Parathyroid adenoma (tissue), 2 donors: ENCODE measurements around the gene CAMTA1.

Experiments used
- H2AFZ ChIP-seq: fragments of 300-600 bp; sonication (generic); one replicate; pipeline ENCODE4 v1.7.0; 2017; ENCODE audit warnings: antibody characterized with exemption, mild to moderate bottlenecking
- H3K27ac ChIP-seq: fragments of 300-600 bp; sonication (generic); one replicate; pipeline ENCODE4 v1.7.0; 2017
- H3K27me3 ChIP-seq: fragments of 300-600 bp; sonication (generic); one replicate; pipeline ENCODE4 v1.7.0; 2017; ENCODE audit warnings: low read length; ENCODE audit not compliant: control insufficient read depth, insufficient read depth
- H3K36me3 ChIP-seq: fragments of 300-600 bp; sonication (generic); one replicate; pipeline ENCODE4 v1.7.0; 2017; ENCODE audit warnings: low read length; ENCODE audit not compliant: control insufficient read depth, insufficient read depth
- H3K4me1 ChIP-seq: fragments of 300-600 bp; sonication (generic); one replicate; pipeline ENCODE4 v1.7.0; 2017; ENCODE audit warnings: control low read depth
- H3K4me2 ChIP-seq: fragments of 300-600 bp; sonication (generic); one replicate; pipeline ENCODE4 v1.7.0; 2017; ENCODE audit warnings: low read length
- H3K4me3 ChIP-seq: fragments of 300-600 bp; sonication (generic); one replicate; pipeline ENCODE4 v1.7.0; 2017; ENCODE audit warnings: low read depth, low read length
- H3K79me2 ChIP-seq: fragments of 300-600 bp; sonication (generic); one replicate; pipeline ENCODE4 v1.7.0; 2017; ENCODE audit warnings: control low read depth
- H3K9ac ChIP-seq: fragments of 300-600 bp; sonication (generic); one replicate; pipeline ENCODE4 v1.7.0; 2017; ENCODE audit warnings: mild to moderate bottlenecking
- H3K9me3 ChIP-seq: fragments of 300-600 bp; sonication (generic); one replicate; pipeline ENCODE4 v1.7.0; 2017; ENCODE audit warnings: low read length; ENCODE audit not compliant: control insufficient read depth
- TF ChIP-seq, protein P1 (sequence below): fragments of 300-600 bp; sonication (generic); IDR thresholded peaks from one replicate; pipeline ENCODE4 v1.7.0; 2017; ENCODE audit warnings: antibody characterized with exemption, mild to moderate bottlenecking
- donor health status: primary hyperparathyroidism.

CAMTA1 gene

DNA sequence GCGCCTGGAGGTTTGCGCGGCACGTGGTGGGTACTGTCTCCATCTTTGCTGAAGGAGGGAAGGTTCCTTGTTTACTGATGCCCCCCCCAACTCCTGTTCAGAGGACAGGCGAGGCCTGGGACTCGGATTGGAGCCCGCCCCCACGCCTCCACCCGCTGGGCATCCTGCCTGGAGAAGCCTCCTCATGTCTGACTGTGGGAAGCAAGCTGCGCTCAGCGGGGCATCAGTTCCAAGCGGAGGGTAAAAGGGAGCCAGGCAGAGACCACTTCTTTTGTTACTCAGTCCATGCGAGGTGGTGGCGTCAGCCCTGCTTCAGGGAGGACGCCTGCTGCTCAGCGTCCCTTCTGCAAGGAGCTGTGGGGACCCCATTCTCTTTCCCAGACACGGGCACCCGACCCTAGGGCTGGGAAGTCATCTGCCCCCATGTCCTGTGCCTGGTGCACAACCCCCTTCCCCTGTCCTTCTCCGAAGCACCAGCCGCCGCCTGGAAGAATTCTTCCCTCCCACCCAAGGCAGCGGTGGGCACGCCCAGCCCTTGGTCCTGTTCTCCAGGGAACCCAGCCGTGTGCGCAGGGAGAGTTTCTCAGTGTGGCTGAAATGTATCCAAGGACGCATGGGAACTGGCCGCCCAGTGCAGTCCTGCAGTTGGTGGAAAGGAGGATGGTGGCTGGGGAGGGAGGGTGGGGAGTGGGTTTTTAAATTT is 414.0 kb downstream of the CAMTA1 start:
- H3K27ac ChIP-seq: no peak overlapping the region
- no peaks in the 10 kb centered on the region for H3K27me3 ChIP-seq
- no peaks in the 10 kb centered on the region for H3K9me3 ChIP-seq
- H3K4me3 ChIP-seq: no peak overlapping the region
- H3K36me3 ChIP-seq: no peaks in the 10 kb centered on the region
- no peak overlapping the region for H3K4me2 ChIP-seq
- no peak overlapping the region for H3K9ac ChIP-seq
- TF ChIP-seq, protein P1, sequence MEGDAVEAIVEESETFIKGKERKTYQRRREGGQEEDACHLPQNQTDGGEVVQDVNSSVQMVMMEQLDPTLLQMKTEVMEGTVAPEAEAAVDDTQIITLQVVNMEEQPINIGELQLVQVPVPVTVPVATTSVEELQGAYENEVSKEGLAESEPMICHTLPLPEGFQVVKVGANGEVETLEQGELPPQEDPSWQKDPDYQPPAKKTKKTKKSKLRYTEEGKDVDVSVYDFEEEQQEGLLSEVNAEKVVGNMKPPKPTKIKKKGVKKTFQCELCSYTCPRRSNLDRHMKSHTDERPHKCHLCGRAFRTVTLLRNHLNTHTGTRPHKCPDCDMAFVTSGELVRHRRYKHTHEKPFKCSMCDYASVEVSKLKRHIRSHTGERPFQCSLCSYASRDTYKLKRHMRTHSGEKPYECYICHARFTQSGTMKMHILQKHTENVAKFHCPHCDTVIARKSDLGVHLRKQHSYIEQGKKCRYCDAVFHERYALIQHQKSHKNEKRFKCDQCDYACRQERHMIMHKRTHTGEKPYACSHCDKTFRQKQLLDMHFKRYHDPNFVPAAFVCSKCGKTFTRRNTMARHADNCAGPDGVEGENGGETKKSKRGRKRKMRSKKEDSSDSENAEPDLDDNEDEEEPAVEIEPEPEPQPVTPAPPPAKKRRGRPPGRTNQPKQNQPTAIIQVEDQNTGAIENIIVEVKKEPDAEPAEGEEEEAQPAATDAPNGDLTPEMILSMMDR: no peak
- H3K79me2 ChIP-seq: no peaks in the 10 kb centered on the region
- no peaks in the 10 kb centered on the region for H3K4me1 ChIP-seq
- no peak overlapping the region for H2AFZ ChIP-seq

DNA sequence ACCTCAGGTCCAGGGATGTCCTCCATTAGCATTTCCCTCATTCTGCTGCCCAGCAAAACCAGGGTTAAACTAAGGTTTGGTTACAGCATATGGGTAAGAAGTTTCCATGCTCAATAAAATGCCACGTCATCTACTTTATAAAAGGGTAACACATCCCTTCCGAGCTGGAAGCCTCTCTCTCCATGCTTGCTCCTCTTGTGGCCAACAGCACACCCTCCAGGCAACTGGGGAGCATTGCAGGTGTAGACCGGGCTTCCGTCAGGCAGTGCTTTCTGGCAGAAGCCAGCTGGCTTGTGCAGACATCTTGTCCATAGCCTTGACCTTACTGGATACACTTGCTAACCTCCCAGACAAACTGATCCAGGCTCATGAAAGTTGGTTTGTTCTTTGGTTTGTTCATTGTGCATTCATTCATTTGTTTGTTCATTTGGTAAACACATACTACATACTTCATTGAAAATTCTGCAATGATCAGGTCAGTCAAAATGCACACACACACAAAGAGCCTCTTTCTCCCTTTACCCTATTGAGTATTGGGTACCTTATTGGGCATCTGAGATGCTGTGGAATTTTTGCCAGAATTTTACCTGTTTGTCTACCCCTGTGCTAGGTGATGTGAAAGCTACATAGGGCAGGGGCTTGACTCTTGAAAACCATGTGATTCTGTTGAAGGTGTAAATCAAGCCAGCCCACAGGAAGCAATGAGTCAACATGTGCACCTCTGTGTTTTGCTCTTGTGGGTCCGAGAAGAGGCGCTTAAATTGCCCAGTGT is 422.8 kb downstream of the CAMTA1 start:
- TF ChIP-seq, protein P1: peak; percentile 55
- Histone ChIP-seq H3K9me3 (no peaks in the 10 kb centered on the region), H3K27me3 (no peaks in the 10 kb centered on the region)

DNA sequence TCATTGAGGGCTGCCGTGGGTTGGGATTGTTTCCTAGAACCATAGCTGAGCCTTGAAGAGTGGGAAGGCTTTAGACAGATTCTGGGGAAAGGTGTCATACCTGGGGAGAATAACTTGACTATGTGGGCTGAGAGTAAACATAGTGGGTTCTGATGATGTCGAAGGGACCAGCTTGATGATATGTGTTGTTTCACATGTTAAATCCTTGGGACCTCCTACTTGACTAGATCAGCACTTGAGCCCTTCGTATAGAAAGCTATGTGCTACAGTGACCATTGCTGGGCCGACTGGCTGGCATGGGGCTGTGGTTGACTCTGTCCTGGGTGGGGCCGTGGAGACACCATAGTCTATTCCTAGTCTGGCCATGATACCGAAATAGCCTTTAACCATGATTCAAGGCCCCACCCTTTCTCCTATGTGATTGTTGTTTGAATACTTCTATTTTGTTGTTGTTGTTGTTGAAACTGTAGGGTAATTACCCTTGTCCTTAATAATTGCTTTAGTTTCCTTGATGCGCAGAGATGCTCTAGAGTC is 423.5 kb downstream of the CAMTA1 start:
- no peaks in the 10 kb centered on the region for H3K4me1 ChIP-seq
- H3K36me3 ChIP-seq: no peaks in the 10 kb centered on the region
- no peak overlapping the region for H3K4me3 ChIP-seq
- TF ChIP-seq, protein P1: no peak
- no peaks in the 10 kb centered on the region for H3K27me3 ChIP-seq
- no peak overlapping the region for H3K9ac ChIP-seq
- H3K27ac ChIP-seq: no peak overlapping the region
- H3K4me2 ChIP-seq: no peak overlapping the region
- H2AFZ ChIP-seq: no peak overlapping the region
- H3K9me3 ChIP-seq: no peaks in the 10 kb centered on the region
- H3K79me2 ChIP-seq: no peaks in the 10 kb centered on the region

More for the DNA sequence above, 422.8 kb downstream of the CAMTA1 start:
- Histone ChIP-seq H3K4me1 (no peaks in the 10 kb centered on the region), H3K4me3 (no peak overlapping the region), H3K9ac (no peak overlapping the region), H3K4me2 (no peak overlapping the region), H3K36me3 (no peaks in the 10 kb centered on the region), H3K27ac (no peak overlapping the region), H2AFZ (no peak overlapping the region), H3K79me2 (no peaks in the 10 kb centered on the region)

DNA sequence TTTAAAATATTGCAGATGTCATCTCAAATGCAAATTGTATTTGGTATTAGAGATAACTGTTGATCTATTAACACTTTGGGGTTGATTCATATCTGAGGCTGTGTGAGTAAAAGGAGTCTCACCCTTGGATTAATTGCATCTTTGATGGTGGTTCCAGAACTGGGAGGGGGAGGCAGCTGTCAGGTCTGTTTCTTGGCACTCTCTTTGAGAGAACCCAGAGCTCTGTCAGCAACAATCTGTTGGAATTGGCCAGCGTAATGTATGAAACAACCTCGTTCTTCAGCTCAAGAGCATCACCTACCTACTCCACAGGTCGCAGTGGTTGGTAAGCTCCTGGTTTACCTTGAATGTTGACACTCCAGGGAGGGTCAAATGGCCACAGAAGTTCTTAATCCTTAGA is 424.1 kb downstream of the CAMTA1 start:
- Histone ChIP-seq H2AFZ (no peak overlapping the region), H3K4me1 (no peaks in the 10 kb centered on the region), H3K9ac (no peak overlapping the region), H3K9me3 (no peaks in the 10 kb centered on the region), H3K4me2 (no peak overlapping the region), H3K27ac (no peak overlapping the region), H3K79me2 (no peaks in the 10 kb centered on the region), H3K4me3 (no peak overlapping the region), H3K27me3 (no peaks in the 10 kb centered on the region), H3K36me3 (no peaks in the 10 kb centered on the region)
- TF ChIP-seq, protein P1: no peak
